GM23248 (cell line): ENCODE results near the gene OR6B3. TPM values are rescaled to one million over a fixed set of nuclear protein-coding genes. Genes with fewer than 3 reads are reported as not detected.

ENCODE experiments used
- DNase-seq: peaks from one replicate; pipeline ENCODE4 v3.0.0-alpha.2; 2015
- H2AFZ ChIP-seq: fragments of 200-600 bp; sonication (generic); 2 replicates; pipeline ENCODE4 v1.6.1; 2016; ENCODE audit warnings: antibody characterized with exemption
- H3F3A ChIP-seq: fragments of 200-600 bp; sonication (generic); 2 replicates; pipeline ENCODE4 v1.6.1; 2016; ENCODE audit warnings: mild to moderate bottlenecking, antibody characterized with exemption, mixed run types; ENCODE audit not compliant: insufficient read depth
- H3K27ac ChIP-seq: fragments of 200-600 bp; sonication (generic); 2 replicates; pipeline ENCODE4 v1.5.1; 2016; ENCODE audit warnings: mild to moderate bottlenecking
- H3K27me3 ChIP-seq: fragments of 200-600 bp; sonication (generic); replicated peaks from 2 replicates; pipeline ENCODE4 v1.6.1; 2016; ENCODE audit warnings: mild to moderate bottlenecking; ENCODE audit not compliant: insufficient read depth
- H3K36me3 ChIP-seq: fragments of 200-600 bp; sonication (generic); 2 replicates; pipeline ENCODE4 v1.6.1; 2016; ENCODE audit warnings: low read depth, mild to moderate bottlenecking
- H3K4me1 ChIP-seq: fragments of 200-600 bp; sonication (generic); 2 replicates; pipeline ENCODE4 v1.6.1; 2016; ENCODE audit warnings: mild to moderate bottlenecking; ENCODE audit not compliant: insufficient read depth
- H3K4me2 ChIP-seq: fragments of 200-600 bp; sonication (generic); one replicate; pipeline ENCODE4 v1.6.1; 2016; ENCODE audit warnings: mild to moderate bottlenecking; ENCODE audit not compliant: unreplicated experiment
- H3K4me3 ChIP-seq: fragments of 200-600 bp; sonication (generic); 2 replicates; pipeline ENCODE4 v1.5.1; 2016; ENCODE audit warnings: mild to moderate bottlenecking
- H3K79me2 ChIP-seq: fragments of 200-600 bp; sonication (generic); 2 replicates; pipeline ENCODE4 v1.6.1; 2016; ENCODE audit warnings: mild to moderate bottlenecking; ENCODE audit not compliant: insufficient read depth
- H3K9ac ChIP-seq: fragments of 200-600 bp; sonication (generic); 2 replicates; pipeline ENCODE4 v1.6.1; 2016; ENCODE audit warnings: mild to moderate bottlenecking
- H3K9me2 ChIP-seq: fragments of 200-600 bp; sonication (generic); 2 replicates; pipeline ENCODE4 v1.6.1; 2016; ENCODE audit warnings: mixed run types, mild to moderate bottlenecking, moderate library complexity; ENCODE audit not compliant: insufficient read depth
- H3K9me3 ChIP-seq: fragments of 200-600 bp; sonication (generic); one replicate; pipeline ENCODE4 v1.6.1; 2017; ENCODE audit warnings: low read depth
- H4K20me1 ChIP-seq: fragments of 200-600 bp; sonication (generic); 2 replicates; pipeline ENCODE4 v1.6.0; 2016; ENCODE audit not compliant: insufficient read depth
- EZH2 ChIP-seq: fragments of 200-600 bp; sonication (generic); IDR thresholded peaks from 2 replicates; pipeline ENCODE4 v1.6.1; 2018; ENCODE audit warnings: antibody characterized with exemption, mild to moderate bottlenecking; ENCODE audit not compliant: insufficient read depth, poor library complexity, severe bottlenecking
- EZH2phosphoT487 ChIP-seq: fragments of 200-600 bp; sonication (generic); IDR thresholded peaks from 2 replicates; pipeline ENCODE4 v1.6.1; 2018; ENCODE audit warnings: antibody characterized with exemption, moderate library complexity, mild to moderate bottlenecking, low read depth; ENCODE audit not compliant: insufficient read depth
- WGBS, 2 experiments: methylation state at CpG; one replicate each; pipeline ENCODE4 v1.1.6; 2015 to 2017; ENCODE audit warnings: low lambda C conversion rate in 2 of 2, low coverage in 1 of 2; ENCODE audit errors: missing lambda C conversion rate in 2 of 2; 5-methylcytosine and 5-hydroxymethylcytosine counted together
- in situ Hi-C: fragments of 300-500 bp; cut with MboI; formaldehyde crosslinking; loops from 2 replicates; pipeline ENCODE4 v1.15.0; 2020
- polyA plus RNA-seq: library from polyadenylated mRNA; unstranded; fragments of >200 nt; fragmentation: Nextera tagmentation; extraction: Ambion mirVana; gene quantifications from 2 replicates; pipeline ENCODE4 v1.2.1, GENCODE V29; 2016
- total RNA-seq: library from RNA; depleted of rRNA; stranded (reverse); fragments of >200 nt; shearing (Covaris generic); gene quantifications from 2 replicates; pipeline ENCODE4 v1.2.3, GENCODE V29; 2014; rRNA removed

Gene OR6B3
- not detected in 2 replicates for total RNA-seq
- not detected in 2 replicates for polyA plus RNA-seq

DNA sequence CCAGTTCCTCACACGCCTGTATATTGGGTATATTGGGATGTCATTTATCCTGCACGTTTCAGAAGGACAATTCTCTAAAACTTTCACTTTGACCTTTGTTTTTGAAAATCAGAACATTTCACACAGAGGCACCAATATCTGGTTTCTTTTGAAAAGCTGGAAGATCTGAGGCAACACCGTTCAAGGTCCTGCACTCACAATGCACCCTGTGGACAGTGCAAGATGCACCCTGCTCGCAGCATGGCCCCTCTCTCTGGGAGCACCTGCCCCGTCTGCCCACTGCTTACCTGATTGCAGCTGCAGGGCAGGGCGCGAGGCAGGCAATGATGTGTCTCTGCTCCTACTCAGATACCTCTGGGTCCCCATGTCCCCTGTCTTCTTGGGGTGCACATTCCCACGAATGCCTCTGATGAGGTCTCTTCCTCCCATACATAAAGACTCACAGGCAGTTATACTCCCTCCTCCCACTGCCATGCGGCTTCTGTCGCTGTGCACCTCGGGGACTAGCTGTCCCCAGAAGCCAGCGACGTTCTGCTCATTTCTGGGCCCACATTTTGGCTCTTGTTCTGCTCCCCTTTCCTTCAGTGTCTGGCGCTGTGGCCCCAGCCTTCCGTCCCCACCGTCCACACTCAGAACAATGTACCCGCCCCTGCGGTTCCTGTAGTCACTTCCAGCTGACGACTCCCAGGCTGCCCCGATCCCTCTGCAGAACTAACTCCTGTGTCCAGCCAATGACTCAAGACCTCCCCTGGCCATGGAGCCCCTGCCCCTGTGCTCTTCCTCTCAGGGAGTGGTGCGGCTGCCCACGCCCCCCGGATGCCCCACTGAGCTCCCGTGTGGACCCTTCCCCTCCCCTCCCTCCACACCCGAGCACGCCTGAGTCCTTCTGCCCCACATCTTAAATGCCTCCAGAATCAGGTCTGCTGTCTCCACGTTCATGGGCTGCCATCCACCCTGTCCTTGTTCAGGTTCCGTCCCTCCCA is at the start of gene OR6B3:
OR6B3 (minus strand) TSS at position 349 of the 983 bp plus-strand sequence.
- Histone ChIP-seq H2AFZ (no peak within 1 kb of the TSS), H3K9me3 (no peaks in the 10 kb centered on the region), H3K4me1 (no peaks in the 10 kb centered on the region), H3K36me3 (no peaks in the 10 kb centered on the region), H3F3A (no peaks in the 10 kb centered on the region), H4K20me1 (no peaks in the 10 kb centered on the region), H3K4me3 (no peak within 1 kb of the TSS), H3K9me2 (no peaks in the 10 kb centered on the region), H3K9ac (no peak within 1 kb of the TSS), H3K4me2 (no peak within 1 kb of the TSS), H3K27me3 (peaks cover 81% of the 10 kb centered on the region), H3K27ac (no peak within 1 kb of the TSS), H3K79me2 (no peaks in the 10 kb centered on the region)
- in situ Hi-C loops, result no loop called here
- DNase-seq, result no peak
- 42 to 43% methylated on average over 27 to 28 of the region's 28 CpGs for WGBS, 2 experiments
- TF ChIP-seq EZH2phosphoT487 (no peak), EZH2 (no peak)

DNA sequence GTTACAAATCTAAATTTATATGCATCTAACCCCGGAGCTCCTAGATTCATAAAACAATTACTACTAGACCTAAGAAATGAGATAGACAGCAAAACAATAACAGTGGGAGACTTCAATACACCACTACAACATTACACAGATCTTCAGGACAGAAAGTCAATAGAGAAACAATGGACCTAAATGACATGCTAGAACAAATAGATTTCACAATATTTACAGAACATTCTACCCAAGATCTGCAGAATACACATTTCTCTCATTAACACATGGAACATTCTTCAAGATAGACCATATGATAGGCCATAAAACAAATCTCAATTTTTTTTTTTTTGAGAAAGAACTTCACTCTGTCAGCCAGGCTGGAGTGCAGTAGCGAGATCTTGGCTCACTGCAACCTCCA is 45.0 kb upstream of the OR6B3 start:
- Histone ChIP-seq H3K4me3 (no peak overlapping the region), H3K9me3 (no peaks in the 10 kb centered on the region), H3K4me2 (no peak overlapping the region), H2AFZ (no peak overlapping the region), H3F3A (no peaks in the 10 kb centered on the region), H3K27ac (no peak overlapping the region), H3K27me3 (peaks cover 36% of the 10 kb centered on the region), H3K79me2 (no peaks in the 10 kb centered on the region), H3K36me3 (no peaks in the 10 kb centered on the region), H3K9ac (no peak overlapping the region), H4K20me1 (no peaks in the 10 kb centered on the region), H3K4me1 (no peaks in the 10 kb centered on the region), H3K9me2 (no peaks in the 10 kb centered on the region)
- 0 to 4% methylated on average over 2 of the region's 2 CpGs for WGBS, 2 experiments
- in situ Hi-C loops, result no loop called here
- no peak for TF ChIP-seq EZH2
- TF ChIP-seq EZH2phosphoT487, result no peak
- DNase-seq, result no peak

DNA sequence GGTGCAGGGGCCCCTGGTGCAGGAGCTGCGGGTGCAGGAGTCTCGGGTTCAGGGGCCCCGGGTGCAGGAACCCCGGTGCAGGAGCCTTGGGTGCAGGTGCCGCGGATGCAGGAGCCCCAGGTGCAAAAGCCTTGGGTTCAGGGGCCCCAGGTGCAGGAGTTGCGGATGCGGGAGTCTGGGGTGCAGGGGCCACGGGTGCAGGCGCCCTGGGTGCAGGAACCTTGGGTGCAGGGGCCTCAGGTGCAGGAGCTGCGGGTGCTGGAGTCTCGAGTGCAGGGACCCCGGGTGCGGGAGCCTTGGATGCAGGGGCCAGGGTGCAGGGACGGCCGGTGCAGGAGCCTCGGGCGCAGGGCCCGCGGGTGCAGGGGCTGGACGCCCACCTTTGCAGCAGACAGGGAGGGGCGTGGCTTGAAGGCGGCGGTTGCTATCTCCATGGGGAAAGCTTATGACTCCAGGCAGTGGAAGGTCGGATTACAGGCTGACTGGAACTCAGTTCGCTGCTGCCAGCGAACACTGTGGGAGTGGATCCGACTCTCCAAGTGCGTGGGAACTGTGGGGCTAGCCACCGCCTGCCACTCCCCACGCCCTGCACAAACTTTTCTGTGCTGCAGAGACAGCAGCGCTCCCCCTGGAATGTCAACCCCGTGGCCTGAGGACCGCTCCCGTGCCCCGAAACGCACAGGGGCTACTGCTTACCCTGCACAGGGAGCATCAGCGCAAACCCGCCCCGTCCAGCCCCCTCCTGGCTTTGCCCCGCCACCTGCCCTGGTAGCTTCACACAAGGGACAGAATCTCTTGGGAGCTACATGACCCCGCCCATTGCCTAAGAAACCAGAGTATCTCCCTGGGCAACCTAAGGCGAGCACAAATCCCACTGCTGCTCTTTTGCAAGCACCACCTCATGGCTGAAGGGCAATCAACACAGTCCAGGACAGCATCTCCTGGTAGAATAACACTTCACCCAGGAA is 42.5 kb upstream of the OR6B3 start:
- Histone ChIP-seq H3K9me3 (no peaks in the 10 kb centered on the region), H3K36me3 (no peaks in the 10 kb centered on the region), H3K27me3 (peaks cover 39% of the 10 kb centered on the region), H3K4me1 (no peaks in the 10 kb centered on the region), H3K9me2 (no peaks in the 10 kb centered on the region), H3K4me3 (no peak overlapping the region), H3F3A (no peaks in the 10 kb centered on the region), H3K79me2 (no peaks in the 10 kb centered on the region), H3K9ac (no peak overlapping the region), H4K20me1 (no peaks in the 10 kb centered on the region), H3K4me2 (no peak overlapping the region), H3K27ac (no peak overlapping the region), H2AFZ (no peak overlapping the region)
- 0 out of 2 replicates have a peak, but pooled peaks have one; percentile 3 for TF ChIP-seq EZH2phosphoT487
- TF ChIP-seq EZH2, result no peak
- 3 to 7% methylated on average over 28 to 33 of the region's 43 CpGs for WGBS, 2 experiments
- peak; percentile 3 for DNase-seq
- in situ Hi-C loops, result no loop called here

- Histone ChIP-seq H3K4me2 (no peak overlapping the region), H3K27me3 (peaks cover 12% of the 10 kb centered on the region), H3K4me3 (no peak overlapping the region), H3K9me2 (no peaks in the 10 kb centered on the region), H3K36me3 (no peaks in the 10 kb centered on the region), H4K20me1 (no peaks in the 10 kb centered on the region), H3K9ac (no peak overlapping the region), H2AFZ (no peak overlapping the region), H3K27ac (no peak overlapping the region), H3F3A (no peaks in the 10 kb centered on the region), H3K4me1 (no peaks in the 10 kb centered on the region), H3K79me2 (no peaks in the 10 kb centered on the region), H3K9me3 (peaks cover 6% of the 10 kb centered on the region)
- 34 to 44% methylated on average over 5 of the region's 5 CpGs for WGBS, 2 experiments
- TF ChIP-seq EZH2 (no peak), EZH2phosphoT487 (no peak)
- in situ Hi-C loops, result no loop called here
- no peak for DNase-seq
Observed at GRCh38 chr2:240089306-240089705, 36.0 kb upstream of the OR6B3 start.
